ENCODE results near the gene ALPL.
A peak's percentile ranks its signal among the peaks of the same experiment; 100 is the strongest.

ALPL gene

GRCh38 chr1:21573971-21574465 is 64.8 kb downstream of the ALPL start:
- TF ChIP-seq CTCF (IDR thresholded peaks at IDR 0.05) = peak; percentile 55

DNA sequence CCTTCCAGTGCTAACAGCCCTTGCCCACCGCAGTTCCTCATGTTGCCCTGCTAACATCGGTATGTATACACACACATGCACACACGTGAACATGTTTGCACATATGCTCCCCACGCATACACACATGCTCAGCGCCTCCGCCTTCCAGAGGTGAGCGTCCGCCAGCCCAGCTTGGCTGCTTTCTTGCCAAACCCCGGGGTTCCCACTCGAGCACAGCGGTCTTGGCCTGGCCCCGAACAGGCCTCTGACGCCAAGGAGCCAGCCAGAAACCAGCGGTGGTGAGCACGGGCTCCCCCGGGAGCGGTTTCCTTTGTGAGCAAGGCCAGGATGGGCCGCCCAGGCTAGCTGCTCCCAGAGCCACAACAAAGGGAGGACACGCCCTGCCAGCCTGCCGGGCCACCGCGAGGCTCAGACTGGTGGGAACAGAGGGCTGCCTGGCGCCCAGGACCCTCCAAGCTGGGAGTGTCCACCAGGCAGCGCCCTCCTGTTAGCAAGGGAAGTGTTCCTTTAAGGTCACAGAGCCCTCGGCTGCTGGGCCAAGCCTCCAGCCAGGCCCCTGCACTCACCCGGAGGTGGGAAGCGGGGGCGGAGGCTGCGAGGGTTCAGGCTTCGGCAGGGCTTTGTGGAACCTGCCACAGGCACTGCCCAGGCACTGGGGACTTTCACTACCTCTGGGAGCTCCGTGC is 65.4 kb downstream of the ALPL start:
- no peak for TF ChIP-seq CTCF (IDR thresholded peaks at IDR 0.05)

GRCh38 chr1:21575351-21575942 is 66.2 kb downstream of the ALPL start:
- TF ChIP-seq CTCF (IDR thresholded peaks at IDR 0.05) = no peak

- no peak for TF ChIP-seq CTCF (IDR thresholded peaks at IDR 0.05)
Measured at GRCh38 chr1:21576031-21576797, 67.0 kb downstream of the ALPL start.

DNA sequence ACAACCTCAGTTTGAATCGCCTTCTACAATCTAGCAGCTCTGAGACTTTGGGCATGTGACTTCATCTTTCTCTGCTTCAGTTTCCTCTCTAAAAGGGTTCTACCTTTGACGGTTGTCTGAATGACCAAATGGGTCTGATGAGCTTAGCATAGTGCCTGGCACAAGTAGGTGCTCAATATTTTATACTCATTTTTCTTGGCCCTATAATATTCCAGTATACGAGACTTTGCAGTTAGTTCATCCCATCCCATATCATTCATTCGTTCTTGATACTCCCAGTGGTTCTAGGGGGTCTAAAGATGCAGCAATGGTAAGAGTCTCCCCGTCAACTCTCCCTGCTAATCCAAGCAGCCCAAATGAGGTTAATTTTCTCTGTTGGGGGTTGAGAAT is 67.6 kb downstream of the ALPL start:
- TF ChIP-seq CTCF (IDR thresholded peaks at IDR 0.05) = no peak

- TF ChIP-seq CTCF (IDR thresholded peaks at IDR 0.05) = no peak
Measured at GRCh38 chr1:21577324-21577723, 68.1 kb downstream of the ALPL start.

GRCh38 chr1:21577933-21578332 is 68.7 kb downstream of the ALPL start:
- TF ChIP-seq CTCF (IDR thresholded peaks at IDR 0.05) = no peak

All from LNCAP (cell line).